HG03103 (cell line): ENCODE measurements around the gene RBFOX2.
"Not testable (repeated sequence)": the region's sequence is repeated elsewhere in the genome, so short reads cannot be mapped to it uniquely, and the experiment has no call there.

ENCODE experiments used
- ATAC-seq: cut with Tn5 transposase; IDR thresholded peaks from one replicate; pipeline ENCODE4 v1.9.1; 2021; ENCODE audit warnings: low read depth; ENCODE audit not compliant: unreplicated experiment

Gene RBFOX2

GRCh38 chr22:36010090-36010489 is 18.5 kb downstream of the RBFOX2 start:
- ATAC-seq, result no peak

- no peak for ATAC-seq
Observed at GRCh38 chr22:36009085-36009484, 19.5 kb downstream of the RBFOX2 start.

GRCh38 chr22:36008565-36008964 is 20.1 kb downstream of the RBFOX2 start:
- no peak for ATAC-seq

DNA sequence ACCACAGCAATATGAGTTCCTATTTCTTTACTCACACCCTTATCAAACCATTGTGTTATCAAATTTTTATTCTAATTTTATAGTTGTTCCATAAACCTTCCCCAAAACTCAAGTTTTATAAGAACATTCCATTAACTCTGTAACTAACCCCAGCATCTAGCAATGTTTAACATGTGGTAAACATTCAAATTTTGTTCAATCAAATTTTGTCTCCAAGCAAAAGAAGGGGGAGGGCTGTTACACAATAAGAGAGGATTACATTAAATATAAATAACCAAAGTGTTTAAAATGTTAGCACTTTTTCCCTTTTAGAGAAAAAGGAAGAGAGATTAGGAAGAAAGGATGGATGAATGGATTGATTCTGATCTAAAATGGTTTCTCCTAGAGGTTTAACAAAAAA is 20.5 kb downstream of the RBFOX2 start:
- ATAC-seq, result no peak

DNA sequence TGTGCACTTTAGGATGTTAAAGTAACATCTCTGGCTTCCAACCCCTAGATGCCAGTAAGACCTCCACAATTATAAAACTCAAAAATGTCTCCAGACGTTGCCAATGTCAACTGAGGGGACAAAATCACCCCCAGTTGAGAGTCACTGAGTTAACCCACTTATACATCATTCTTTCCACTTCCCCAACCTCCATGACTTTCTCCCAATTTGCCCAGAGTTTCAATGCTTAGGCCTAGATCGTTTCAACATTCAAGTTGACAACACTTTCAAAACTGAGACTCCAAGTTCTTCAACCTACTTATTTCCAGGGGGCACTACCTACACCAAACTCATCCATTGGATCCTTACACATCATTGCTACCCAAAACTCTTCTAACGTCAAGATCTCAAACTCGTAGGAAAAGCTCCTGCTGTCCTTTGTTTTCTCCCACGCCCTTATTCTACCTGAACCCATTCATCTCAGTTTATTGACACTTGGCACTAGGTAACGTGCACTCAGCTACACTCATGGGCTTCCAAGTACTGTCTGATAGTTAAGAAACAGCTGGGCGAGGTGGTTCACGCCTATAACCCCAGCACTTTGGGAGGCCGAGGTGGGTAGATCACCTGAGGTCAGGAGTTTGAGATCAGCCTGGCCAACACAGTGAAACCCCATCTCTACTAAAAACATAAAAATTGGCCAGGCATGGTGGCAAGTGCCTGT is 24.5 kb downstream of the RBFOX2 start:
- ATAC-seq, result no peak

GRCh38 chr22:36002718-36003260 is 25.8 kb downstream of the RBFOX2 start:
- ATAC-seq, result no peak

- no peak for ATAC-seq
Observed at GRCh38 chr22:36002084-36002483, 26.5 kb downstream of the RBFOX2 start.

- ATAC-seq, result no peak
Observed at GRCh38 chr22:35998748-35999147, 29.9 kb downstream of the RBFOX2 start.

- ATAC-seq, result no peak
Observed at GRCh38 chr22:35997438-35997837, 31.2 kb downstream of the RBFOX2 start.

DNA sequence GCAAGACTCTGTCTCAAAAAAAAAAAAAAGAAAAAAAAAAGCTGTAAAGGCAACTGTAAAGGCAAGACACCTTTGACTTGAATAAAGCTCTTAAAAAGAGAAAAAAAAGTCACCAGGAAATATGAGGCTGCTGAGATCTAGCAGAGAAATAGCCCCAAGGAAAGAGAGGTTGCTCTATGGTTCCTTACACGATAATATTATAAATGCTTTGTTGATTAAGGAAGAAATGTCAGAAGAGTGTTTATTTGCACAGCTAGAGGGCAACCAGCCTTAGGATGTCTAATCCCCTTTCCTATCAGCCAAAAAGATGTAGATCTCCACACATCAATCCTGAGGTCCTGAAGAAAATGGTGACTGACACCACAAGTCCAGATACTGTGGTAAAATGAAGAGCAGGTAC is 32.0 kb downstream of the RBFOX2 start:
- ATAC-seq, result no peak

DNA sequence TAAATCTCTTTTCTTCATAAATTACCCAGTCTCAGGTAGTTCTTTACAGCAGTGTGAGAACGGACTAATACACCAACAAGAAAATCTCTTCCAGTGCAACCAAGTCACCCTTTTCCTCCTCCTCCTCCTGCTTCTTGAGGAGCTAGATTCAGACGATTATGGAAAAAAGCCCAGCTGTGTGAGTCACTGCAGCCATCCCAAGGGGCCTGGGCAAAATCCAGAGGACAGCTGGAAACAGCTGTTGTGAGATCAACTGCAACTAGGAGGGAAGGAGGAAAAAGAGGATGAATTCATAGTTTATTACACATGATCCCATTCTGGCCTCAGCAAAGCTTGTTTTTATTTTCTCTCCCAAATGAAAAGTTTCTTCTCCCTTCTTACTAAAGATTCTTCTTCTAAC is 32.9 kb downstream of the RBFOX2 start:
- no peak for ATAC-seq

DNA sequence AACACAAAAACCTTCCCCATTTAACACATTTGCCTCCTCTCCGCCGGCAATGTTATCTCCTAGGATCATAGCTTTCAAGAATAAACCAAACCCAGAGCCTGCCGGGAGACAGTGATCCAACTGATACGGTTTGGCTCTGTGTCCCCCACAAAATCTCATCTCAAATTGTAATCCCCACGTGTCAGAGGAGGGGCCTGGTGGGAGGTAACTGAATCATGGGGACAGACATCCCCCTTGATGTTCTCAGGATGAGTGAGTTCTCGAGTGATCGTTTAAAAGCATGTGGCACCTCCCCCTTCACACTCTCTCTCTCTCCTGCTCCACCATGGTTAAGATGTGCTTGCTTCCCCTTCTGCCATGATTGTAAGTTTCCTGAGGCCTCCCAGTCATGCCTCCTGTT is 33.3 kb downstream of the RBFOX2 start:
- no peak for ATAC-seq

DNA sequence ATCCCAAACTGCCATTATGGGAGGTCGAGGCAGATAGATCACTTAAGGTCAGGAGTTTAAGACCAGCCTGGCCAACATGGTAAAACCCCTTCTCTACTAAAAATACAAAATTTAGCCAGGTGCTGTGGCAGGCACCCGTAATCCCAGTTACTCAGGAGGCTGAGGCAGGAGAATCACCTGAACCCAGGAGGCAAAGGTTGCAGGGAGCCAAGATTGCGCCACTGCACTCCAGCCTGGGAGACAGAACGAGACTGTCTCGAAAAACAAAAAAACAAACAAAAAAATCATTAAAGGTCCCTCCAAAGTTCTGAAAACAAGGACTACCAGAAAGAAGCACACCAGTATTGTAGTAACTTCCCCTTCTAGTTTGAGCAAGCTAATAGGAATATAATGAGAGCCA is 34.9 kb downstream of the RBFOX2 start:
- ATAC-seq, result not testable (repeated sequence)

DNA sequence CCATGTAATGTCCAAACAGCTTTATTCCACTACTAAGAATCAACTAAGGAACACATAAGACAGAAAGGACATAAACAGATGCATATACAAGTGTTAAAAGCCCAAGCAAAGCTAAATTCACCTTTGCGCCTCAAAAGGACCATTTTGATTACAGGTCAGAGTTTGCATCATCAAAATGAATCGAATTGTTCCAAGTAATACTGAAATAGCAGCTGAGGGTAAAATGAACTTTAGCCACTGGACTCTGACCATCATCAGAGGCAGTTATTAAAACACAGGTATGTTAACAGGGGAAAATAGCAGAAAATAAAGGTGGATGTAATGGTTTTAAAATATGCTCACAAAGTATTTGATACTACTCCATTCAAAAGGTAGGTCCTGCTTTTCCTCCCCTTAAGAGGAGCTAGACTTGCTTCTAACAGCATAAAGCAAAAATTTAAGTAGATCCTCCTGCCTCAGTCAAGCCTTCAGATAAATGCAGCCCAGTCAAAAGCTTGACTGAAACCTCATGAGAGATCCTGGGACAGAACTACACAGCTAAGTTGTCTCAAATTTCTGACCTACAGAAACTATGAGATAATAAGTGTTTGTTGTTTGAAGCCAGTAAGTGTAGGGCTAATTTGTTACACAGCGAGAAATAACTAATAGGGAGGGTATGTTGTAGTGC is 35.4 kb downstream of the RBFOX2 start:
- no peak for ATAC-seq

DNA sequence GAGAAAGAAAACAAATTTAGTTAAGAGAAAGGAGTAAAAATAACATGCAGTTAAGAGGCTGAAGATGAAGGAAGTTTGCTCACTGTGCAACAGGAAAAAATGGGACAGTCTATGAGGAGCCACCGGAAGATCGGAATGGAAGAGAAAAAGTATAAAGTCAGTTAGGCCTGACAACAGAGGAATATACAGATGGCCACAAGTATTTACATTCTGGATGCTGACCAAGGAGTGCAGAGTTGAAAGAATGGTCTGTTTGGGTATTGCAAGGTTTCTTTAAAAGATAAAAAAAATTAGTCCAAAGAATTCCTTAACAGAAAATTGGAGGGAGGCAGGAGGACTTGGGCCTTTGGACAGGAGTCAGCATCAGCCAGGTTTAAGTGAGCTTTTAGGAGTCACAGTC is 37.5 kb downstream of the RBFOX2 start:
- ATAC-seq, result no peak

- ATAC-seq, result no peak
Observed at GRCh38 chr22:35988030-35988429, 40.6 kb downstream of the RBFOX2 start.

GRCh38 chr22:35987487-35987886 is 41.1 kb downstream of the RBFOX2 start:
- no peak for ATAC-seq

DNA sequence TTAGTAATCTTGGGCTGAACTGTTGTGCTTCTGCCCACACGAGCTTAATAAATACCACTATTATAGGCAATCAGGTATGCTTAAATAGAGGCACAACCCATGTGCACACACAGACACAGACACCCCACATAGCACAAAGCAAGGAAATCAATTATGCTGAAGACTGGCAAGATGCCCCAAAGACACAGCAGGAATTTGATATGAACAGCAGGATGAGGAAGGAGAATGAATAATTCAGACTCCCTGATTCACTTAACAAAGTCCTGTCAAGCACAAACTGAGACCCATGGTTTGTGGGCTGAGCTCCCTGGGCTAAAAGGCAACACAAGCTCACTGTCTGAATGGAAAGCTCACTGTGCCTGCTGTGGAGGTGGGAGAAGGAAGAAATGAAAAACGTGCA is 42.5 kb downstream of the RBFOX2 start:
- ATAC-seq, result no peak

GRCh38 chr22:35985371-35985770 is 43.3 kb downstream of the RBFOX2 start:
- ATAC-seq, result no peak

DNA sequence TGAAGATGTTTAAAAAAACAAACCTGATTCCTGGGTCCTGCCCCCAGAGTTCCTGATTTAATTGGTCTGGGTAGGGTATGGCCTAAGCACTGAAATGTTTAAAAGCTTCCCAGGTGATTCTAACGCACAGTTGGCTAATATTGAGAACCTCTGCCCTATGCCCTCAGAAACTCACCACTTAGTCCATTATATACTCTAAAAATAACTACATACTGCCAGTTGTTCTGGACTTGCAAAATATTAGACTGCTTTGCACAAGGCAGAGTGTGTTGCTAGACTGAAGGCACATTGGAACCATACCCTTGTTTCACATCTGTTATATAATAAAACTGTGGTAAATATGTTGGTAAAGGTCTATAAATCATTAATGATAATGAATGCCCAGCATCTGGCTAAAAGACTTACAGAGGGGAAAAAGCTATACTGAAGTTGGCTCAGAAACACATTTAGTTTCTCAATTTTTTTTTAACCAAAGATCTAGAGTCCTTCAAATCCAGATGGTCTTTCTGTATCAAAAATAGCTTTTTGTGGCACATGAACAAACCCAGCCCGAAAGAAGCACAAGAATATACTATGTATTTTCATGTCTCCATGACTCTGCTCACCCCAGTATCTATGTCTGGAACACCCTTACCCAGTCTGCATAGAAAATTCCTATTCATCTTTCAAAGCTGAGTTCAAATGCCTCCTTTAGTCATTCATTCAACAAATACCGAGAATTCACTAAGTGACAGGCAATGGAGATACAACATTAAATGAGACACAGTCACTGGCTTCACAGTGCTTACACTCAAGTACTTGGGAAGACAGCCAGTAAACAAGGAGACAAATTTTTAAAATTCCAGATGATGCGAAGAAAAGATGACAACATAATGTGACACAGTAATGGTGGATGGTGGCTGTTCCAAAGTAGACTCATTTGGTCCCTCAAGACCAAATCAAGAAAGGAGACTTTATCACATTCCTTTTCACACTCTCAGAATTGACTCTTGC is 44.1 kb downstream of the RBFOX2 start:
- no peak for ATAC-seq

DNA sequence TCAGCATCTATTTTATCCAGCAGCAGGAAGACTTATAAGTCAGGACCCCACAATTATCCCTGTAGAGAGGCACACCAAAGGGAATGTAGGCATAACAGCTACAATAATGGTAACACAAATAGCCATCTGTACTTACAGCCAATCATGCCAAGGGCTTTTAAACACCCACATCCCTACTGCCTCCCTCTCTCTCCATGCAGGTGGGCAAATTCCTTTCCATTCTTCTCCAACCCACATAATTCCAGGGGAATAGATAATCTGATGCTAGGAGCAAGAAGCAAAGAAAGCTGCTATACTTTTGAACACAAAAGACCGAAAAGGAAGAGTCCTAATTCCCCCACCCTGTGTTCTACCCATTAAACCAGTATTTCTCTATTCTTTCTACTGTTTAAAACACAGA is 46.7 kb downstream of the RBFOX2 start:
- no peak for ATAC-seq
